Omental fat pad (tissue), 4 donors: Measurements from ENCODE around the gene SLC32A1. TPM values are rescaled to one million over a fixed set of nuclear protein-coding genes. Genes with fewer than 3 reads are reported as not detected.

Experiments
- ATAC-seq: fragments of 150-250 bp; one replicate; pipeline ENCODE4 v1.9.1; 2016; ENCODE audit warnings: mild to moderate bottlenecking, moderate library complexity; ENCODE audit not compliant: low FRiP score
- DNase-seq: peaks from one replicate; pipeline ENCODE4 v3.0.0-alpha.2; 2019; ENCODE audit warnings: low spot score
- CTCF ChIP-seq, 3 donors: fragments of 450-650 bp; IDR thresholded peaks; one replicate each; pipeline ENCODE4 v1.5.1; 2016 to 2017; ENCODE audit warnings: antibody characterized with exemption in 3 of 3, mild to moderate bottlenecking in 3 of 3, moderate library complexity in 2 of 3
- total RNA-seq, 4 donors: library from RNA; depleted of rRNA; stranded (reverse); fragments of >200 nt; gene quantifications; one replicate each; pipeline ENCODE4 v1.1.0, GENCODE V29; 2016

SLC32A1 gene
- total RNA-seq, 4 donors from 2014 or later = not detected

GRCh38 chr20:38728911-38729642 is 4.8 kb downstream of the SLC32A1 start:
- no peak for ATAC-seq
- no peak for TF ChIP-seq CTCF (IDR thresholded peaks at IDR 0.05)

DNA sequence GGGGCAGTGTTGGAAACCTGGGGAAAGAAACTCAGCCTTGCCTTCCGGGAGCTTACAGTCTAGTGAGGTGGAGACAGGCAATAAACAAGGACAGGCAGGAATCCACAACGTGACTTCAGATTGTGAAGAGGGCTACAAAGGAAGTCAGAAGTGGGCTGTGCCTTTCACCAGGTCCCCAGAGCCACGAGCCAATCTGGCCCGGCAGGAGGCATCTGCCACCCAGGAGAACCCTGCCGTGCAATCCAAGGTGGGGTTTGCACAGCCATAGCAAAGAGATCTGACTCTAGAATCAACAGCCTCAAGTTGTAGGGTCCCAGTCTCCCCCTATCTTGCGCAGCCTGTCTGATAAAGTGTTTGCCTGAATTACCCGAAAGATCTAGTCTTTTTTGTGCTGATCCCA is 5.5 kb downstream of the SLC32A1 start:
- no peak for ATAC-seq
- no peak for TF ChIP-seq CTCF (IDR thresholded peaks at IDR 0.05)
- DNase-seq = no peak

More at GRCh38 chr20:38728911-38729642, 4.8 kb downstream of the SLC32A1 start:
- DNase-seq = no peak

- TF ChIP-seq CTCF (IDR thresholded peaks at IDR 0.05) = no peak
- ATAC-seq (no peak), DNase-seq (no peak)
Observed at GRCh38 chr20:38730167-38730988, 6.1 kb downstream of the SLC32A1 start.

DNA sequence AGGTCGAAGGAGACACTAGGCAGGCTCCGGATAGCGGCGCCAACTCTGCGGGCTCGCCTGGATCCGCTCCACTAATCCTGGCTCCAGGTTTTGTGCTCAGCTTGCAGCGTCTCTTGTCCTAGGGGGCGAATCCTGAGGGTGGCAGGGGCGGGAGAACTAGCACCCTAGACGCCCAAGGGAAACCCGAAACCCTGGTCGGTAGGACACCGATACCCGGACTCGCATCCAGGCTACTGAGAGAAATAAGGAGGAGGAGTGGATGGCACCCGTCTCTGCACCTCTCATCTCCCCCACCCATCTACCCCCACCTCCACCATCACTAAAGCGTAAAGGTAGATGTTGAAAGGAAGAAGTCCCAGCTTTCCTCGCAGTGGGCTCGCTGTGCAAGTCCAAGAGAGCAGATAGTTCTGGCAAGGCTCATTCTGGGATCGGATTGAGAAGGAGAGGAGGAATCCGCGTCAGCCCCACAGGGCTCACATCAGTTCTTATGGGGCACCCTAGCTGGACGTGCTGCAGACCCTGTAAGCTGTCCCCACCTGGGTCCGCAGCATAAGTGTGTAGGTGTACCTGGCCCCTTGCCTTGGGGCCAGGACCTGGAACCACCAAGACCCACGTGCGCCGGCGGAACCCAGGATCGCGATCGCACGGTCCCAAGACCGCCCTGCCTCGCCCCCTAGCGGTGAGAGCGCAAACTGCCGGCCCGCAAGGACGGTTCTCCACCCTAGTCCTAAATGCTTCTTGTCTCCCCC is 6.9 kb downstream of the SLC32A1 start:
- DNase-seq (peak; percentile 57), ATAC-seq (peak; percentile 73)
- peak in 2 of 3 donors; percentile 61 to 80 for TF ChIP-seq CTCF (IDR thresholded peaks at IDR 0.05)

DNA sequence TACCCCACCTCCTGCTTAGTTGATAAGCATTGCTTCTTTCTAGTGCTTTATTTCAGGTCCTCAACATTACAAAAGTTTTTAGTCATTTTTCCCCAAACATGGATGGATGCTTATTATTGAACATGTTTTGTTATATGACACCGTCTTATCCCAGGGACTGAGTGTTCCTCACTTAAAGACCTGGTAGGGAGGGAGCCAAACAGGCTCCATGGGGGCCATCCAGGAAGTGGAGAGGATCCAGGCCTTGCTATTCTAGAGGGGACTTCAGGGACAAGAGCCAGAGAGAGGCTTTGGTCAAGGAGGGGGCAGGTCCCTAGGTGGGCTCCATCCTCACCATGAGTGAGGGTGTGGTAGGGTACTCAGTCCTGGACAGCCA is 7.4 kb downstream of the SLC32A1 start:
- TF ChIP-seq CTCF (IDR thresholded peaks at IDR 0.05) = no peak
- ATAC-seq = no peak
- DNase-seq = no peak

- TF ChIP-seq CTCF (IDR thresholded peaks at IDR 0.05) = no peak
Observed at GRCh38 chr20:38732981-38733380, 8.7 kb downstream of the SLC32A1 start.

More at GRCh38 chr20:38732981-38733380, 8.7 kb downstream of the SLC32A1 start:
- DNase-seq = no peak
- no peak for ATAC-seq
